NCI-H82 (cell line): ENCODE measurements around the gene CYS1.

Experiments
- DNase-seq: peaks from one replicate; lab custom pipeline; 2025; lab: John Stamatoyannopoulos, UW

The CYS1 gene

GRCh38 chr2:10072656-10073480 lies 7.3 kb downstream of the CYS1 start:
- DNase-seq, result peak; percentile 95

- DNase-seq, result no peak
Observed at GRCh38 chr2:10071595-10071994, 8.6 kb downstream of the CYS1 start.

- no peak for DNase-seq
Observed at GRCh38 chr2:10071176-10071575, 9.0 kb downstream of the CYS1 start.

- DNase-seq, result no peak
Observed at GRCh38 chr2:10067881-10068280, 12.3 kb downstream of the CYS1 start.

- no peak for DNase-seq
Observed at GRCh38 chr2:10067330-10067729, 12.9 kb downstream of the CYS1 start.

- DNase-seq, result no peak
Observed at GRCh38 chr2:10065773-10066055, 14.5 kb downstream of the CYS1 start.

GRCh38 chr2:10064932-10065772 lies 15.1 kb downstream of the CYS1 start:
- DNase-seq, result no peak

- no peak for DNase-seq
Observed at GRCh38 chr2:10063566-10063965, 16.6 kb downstream of the CYS1 start.

GRCh38 chr2:10062931-10063365 lies 17.3 kb downstream of the CYS1 start:
- no peak for DNase-seq

GRCh38 chr2:10061221-10061925 lies 18.8 kb downstream of the CYS1 start:
- no peak for DNase-seq

- DNase-seq, result no peak
Observed at GRCh38 chr2:10059552-10060335, 20.5 kb downstream of the CYS1 start.

GRCh38 chr2:10059016-10059351 lies 21.2 kb downstream of the CYS1 start:
- no peak for DNase-seq

GRCh38 chr2:10058251-10059015 lies 21.8 kb downstream of the CYS1 start:
- no peak for DNase-seq

GRCh38 chr2:10057231-10058107 lies 22.7 kb downstream of the CYS1 start:
- peak; percentile 81 for DNase-seq

GRCh38 chr2:10056439-10056838 lies 23.8 kb downstream of the CYS1 start:
- no peak for DNase-seq

- no peak for DNase-seq
Observed at GRCh38 chr2:10054976-10055375, 25.2 kb downstream of the CYS1 start.

GRCh38 chr2:10054424-10054823 lies 25.8 kb downstream of the CYS1 start:
- DNase-seq, result no peak

GRCh38 chr2:10053351-10053750 lies 26.9 kb downstream of the CYS1 start:
- no peak for DNase-seq

GRCh38 chr2:10052216-10052615 lies 28.0 kb downstream of the CYS1 start:
- DNase-seq, result no peak

GRCh38 chr2:10048501-10049171 lies 31.6 kb downstream of the CYS1 start:
- DNase-seq, result peak; percentile 71
